B cell (primary cell): ENCODE results near the gene FMR1.

Experiments used
- EZH2 ChIP-seq: IDR thresholded peaks from 2 replicates; pipeline ENCODE4 v1.6.1; 2012; ENCODE audit warnings: borderline replicate concordance, low read depth, mild to moderate bottlenecking, moderate library complexity, low read length; ENCODE audit not compliant: insufficient read depth, poor library complexity, severe bottlenecking
- TF ChIP-seq, protein P1 (sequence below): fragments of 200-600 bp; IDR thresholded peaks from one replicate; pipeline ENCODE4 v1.8.0; 2022; ENCODE audit warnings: antibody characterized with exemption, mild to moderate bottlenecking

DNA sequence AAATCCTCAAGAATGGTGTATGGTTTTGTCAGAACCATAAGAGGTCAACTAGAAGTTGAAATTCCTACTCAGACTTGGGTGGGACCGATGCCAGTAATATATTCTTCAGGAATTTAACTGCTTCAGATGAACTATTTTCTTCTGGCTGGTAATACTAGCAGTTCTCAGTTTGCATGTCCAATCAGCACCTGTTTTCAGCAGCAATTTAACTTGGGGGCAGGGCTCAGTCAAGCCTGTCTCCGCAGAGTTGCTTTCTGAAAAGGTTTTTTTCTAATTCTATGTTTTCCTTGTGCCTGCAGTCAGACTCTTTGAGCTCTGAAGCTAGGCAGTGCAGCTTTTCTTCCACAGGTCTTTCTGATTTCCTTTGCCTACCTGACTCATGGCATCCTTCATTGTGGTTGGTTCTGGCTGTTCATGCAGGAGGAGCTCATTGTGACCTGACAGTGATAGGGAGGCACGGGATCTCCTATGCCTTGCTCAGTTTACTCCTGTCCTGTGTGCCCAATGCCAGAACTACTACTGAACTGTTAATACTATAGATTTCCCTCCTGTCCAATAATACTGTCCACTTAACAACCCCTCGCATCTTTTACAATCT, 17.3 kb upstream of the FMR1 start:
- TF ChIP-seq, protein P1, sequence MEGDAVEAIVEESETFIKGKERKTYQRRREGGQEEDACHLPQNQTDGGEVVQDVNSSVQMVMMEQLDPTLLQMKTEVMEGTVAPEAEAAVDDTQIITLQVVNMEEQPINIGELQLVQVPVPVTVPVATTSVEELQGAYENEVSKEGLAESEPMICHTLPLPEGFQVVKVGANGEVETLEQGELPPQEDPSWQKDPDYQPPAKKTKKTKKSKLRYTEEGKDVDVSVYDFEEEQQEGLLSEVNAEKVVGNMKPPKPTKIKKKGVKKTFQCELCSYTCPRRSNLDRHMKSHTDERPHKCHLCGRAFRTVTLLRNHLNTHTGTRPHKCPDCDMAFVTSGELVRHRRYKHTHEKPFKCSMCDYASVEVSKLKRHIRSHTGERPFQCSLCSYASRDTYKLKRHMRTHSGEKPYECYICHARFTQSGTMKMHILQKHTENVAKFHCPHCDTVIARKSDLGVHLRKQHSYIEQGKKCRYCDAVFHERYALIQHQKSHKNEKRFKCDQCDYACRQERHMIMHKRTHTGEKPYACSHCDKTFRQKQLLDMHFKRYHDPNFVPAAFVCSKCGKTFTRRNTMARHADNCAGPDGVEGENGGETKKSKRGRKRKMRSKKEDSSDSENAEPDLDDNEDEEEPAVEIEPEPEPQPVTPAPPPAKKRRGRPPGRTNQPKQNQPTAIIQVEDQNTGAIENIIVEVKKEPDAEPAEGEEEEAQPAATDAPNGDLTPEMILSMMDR: no peak
- no peak for TF ChIP-seq EZH2
